Mesodermal cell (in vitro differentiated cells): ENCODE data around the gene RPRD1A.

Experiments
- H3K27ac ChIP-seq: 2 replicates; pipeline ENCODE4 v1.7.0; 2013; ENCODE audit warnings: mild to moderate bottlenecking, low read depth, low read length, moderate library complexity; ENCODE audit not compliant: severe bottlenecking
- H3K36me3 ChIP-seq: 2 replicates; pipeline ENCODE4 v1.7.1; 2013; ENCODE audit warnings: mild to moderate bottlenecking, low read length, moderate library complexity; ENCODE audit not compliant: control insufficient read depth, insufficient read depth
- H3K4me1 ChIP-seq: one replicate; pipeline ENCODE4 v1.7.1; 2013; ENCODE audit warnings: mild to moderate bottlenecking, low read length; ENCODE audit not compliant: insufficient read depth, control insufficient read depth, poor library complexity, severe bottlenecking
- H3K4me3 ChIP-seq: 2 replicates; pipeline ENCODE4 v1.7.0; 2013; ENCODE audit warnings: low read length, control low read depth, mild to moderate bottlenecking; ENCODE audit not compliant: insufficient read depth, poor library complexity, severe bottlenecking; ENCODE audit errors: extremely low read depth
- H3K9me3 ChIP-seq: 2 replicates; pipeline ENCODE4 v1.7.1; 2013; ENCODE audit warnings: mild to moderate bottlenecking, low read length, moderate library complexity; ENCODE audit not compliant: control insufficient read depth
- WGBS, 2 experiments: methylation state at CpG; one replicate each; pipeline ENCODE4 v1.1.5; 2013; ENCODE audit warnings: missing lambda C conversion rate in 2 of 2; ENCODE audit not compliant: insufficient coverage in 2 of 2; 5-methylcytosine and 5-hydroxymethylcytosine counted together

Gene RPRD1A

GRCh38 chr18:35949903-35950627 lies 117.3 kb downstream of the RPRD1A start:
- H3K4me3 ChIP-seq: peak overlapping the region; percentile 54
- no peak overlapping the region for H3K27ac ChIP-seq
- H3K4me1 ChIP-seq: no peaks in the 10 kb centered on the region
- no peaks in the 10 kb centered on the region for H3K9me3 ChIP-seq
- WGBS, 2 experiments: 0% methylated on average over 32 to 45 of the region's 54 CpGs
- H3K36me3 ChIP-seq: no peaks in the 10 kb centered on the region

GRCh38 chr18:35949090-35949489 lies 118.3 kb downstream of the RPRD1A start:
- WGBS, 2 experiments: 50 to 68% methylated on average over 2 to 4 of the region's 6 CpGs
- Histone ChIP-seq H3K27ac (no peak overlapping the region), H3K4me3 (no peak overlapping the region), H3K4me1 (no peaks in the 10 kb centered on the region), H3K36me3 (no peaks in the 10 kb centered on the region), H3K9me3 (no peaks in the 10 kb centered on the region)

GRCh38 chr18:35948080-35948479 lies 119.3 kb downstream of the RPRD1A start:
- no peak overlapping the region for H3K4me3 ChIP-seq
- no peaks in the 10 kb centered on the region for H3K4me1 ChIP-seq
- H3K9me3 ChIP-seq: no peaks in the 10 kb centered on the region
- H3K36me3 ChIP-seq: no peaks in the 10 kb centered on the region
- no peak overlapping the region for H3K27ac ChIP-seq
- 78 to 86% methylated on average over 2 of the region's 3 CpGs for WGBS, 2 experiments

- no peaks in the 10 kb centered on the region for H3K4me1 ChIP-seq
- H3K9me3 ChIP-seq: no peaks in the 10 kb centered on the region
- H3K27ac ChIP-seq: no peak overlapping the region
- 94 to 100% methylated on average over 4 to 5 of the region's 6 CpGs for WGBS, 2 experiments
- H3K36me3 ChIP-seq: no peaks in the 10 kb centered on the region
- H3K4me3 ChIP-seq: no peak overlapping the region
Observed at GRCh38 chr18:35942661-35943060, 124.7 kb downstream of the RPRD1A start.

GRCh38 chr18:35942133-35942532 lies 125.2 kb downstream of the RPRD1A start:
- Histone ChIP-seq H3K9me3 (no peaks in the 10 kb centered on the region), H3K27ac (no peak overlapping the region), H3K4me3 (no peak overlapping the region), H3K36me3 (no peaks in the 10 kb centered on the region), H3K4me1 (no peaks in the 10 kb centered on the region)

GRCh38 chr18:35941299-35941698 lies 126.1 kb downstream of the RPRD1A start:
- WGBS, 2 experiments: 97% methylated on average over 5 of the region's 6 CpGs; no CpG with 5 or more reads in 1 of the 2 experiments
- no peaks in the 10 kb centered on the region for H3K9me3 ChIP-seq

More at GRCh38 chr18:35941299-35941698, 126.1 kb downstream of the RPRD1A start:
- Histone ChIP-seq H3K4me3 (no peak overlapping the region), H3K36me3 (no peaks in the 10 kb centered on the region), H3K27ac (no peak overlapping the region), H3K4me1 (no peaks in the 10 kb centered on the region)
